ACC112 (cell line): ENCODE data around the gene SPX.
A peak's percentile ranks its signal among the peaks of the same experiment; 100 is the strongest.

ENCODE experiments used
- H2AFZ ChIP-seq: fragments of 200-600 bp; sonication (generic); one replicate; pipeline ENCODE4 v1.6.0; 2017; ENCODE audit warnings: antibody characterized with exemption, low read length; ENCODE audit not compliant: unreplicated experiment
- H3K27ac ChIP-seq: fragments of 200-600 bp; sonication (generic); 2 replicates; pipeline ENCODE4 v1.5.1; 2014; ENCODE audit warnings: low read depth, mild to moderate bottlenecking, antibody characterized with exemption, low read length, moderate library complexity
- H3K27me3 ChIP-seq: fragments of 200-600 bp; sonication (generic); 2 replicates; pipeline ENCODE4 v1.6.1; 2014; ENCODE audit warnings: mild to moderate bottlenecking, antibody characterized with exemption, low read length, moderate library complexity, mixed read lengths; ENCODE audit not compliant: insufficient read depth
- H3K36me3 ChIP-seq: fragments of 200-600 bp; sonication (generic); 2 replicates; pipeline ENCODE4 v1.6.1; 2016; ENCODE audit warnings: mild to moderate bottlenecking, antibody characterized with exemption, low read length, moderate library complexity, mixed read lengths; ENCODE audit not compliant: insufficient read depth
- H3K4me1 ChIP-seq: fragments of 200-600 bp; sonication (generic); one replicate; pipeline ENCODE4 v1.6.1; 2016; ENCODE audit warnings: low read length, mixed read lengths; ENCODE audit not compliant: insufficient read depth, unreplicated experiment, control insufficient read depth
- H3K4me3 ChIP-seq: fragments of 200-600 bp; sonication (generic); 2 replicates; pipeline ENCODE4 v1.5.1; 2014; ENCODE audit warnings: mild to moderate bottlenecking, low read depth, low read length
- H3K79me2 ChIP-seq: fragments of 200-600 bp; sonication (generic); one replicate; pipeline ENCODE4 v1.6.0; 2016; ENCODE audit warnings: low read length; ENCODE audit not compliant: control insufficient read depth, unreplicated experiment, insufficient read depth

Gene SPX

DNA sequence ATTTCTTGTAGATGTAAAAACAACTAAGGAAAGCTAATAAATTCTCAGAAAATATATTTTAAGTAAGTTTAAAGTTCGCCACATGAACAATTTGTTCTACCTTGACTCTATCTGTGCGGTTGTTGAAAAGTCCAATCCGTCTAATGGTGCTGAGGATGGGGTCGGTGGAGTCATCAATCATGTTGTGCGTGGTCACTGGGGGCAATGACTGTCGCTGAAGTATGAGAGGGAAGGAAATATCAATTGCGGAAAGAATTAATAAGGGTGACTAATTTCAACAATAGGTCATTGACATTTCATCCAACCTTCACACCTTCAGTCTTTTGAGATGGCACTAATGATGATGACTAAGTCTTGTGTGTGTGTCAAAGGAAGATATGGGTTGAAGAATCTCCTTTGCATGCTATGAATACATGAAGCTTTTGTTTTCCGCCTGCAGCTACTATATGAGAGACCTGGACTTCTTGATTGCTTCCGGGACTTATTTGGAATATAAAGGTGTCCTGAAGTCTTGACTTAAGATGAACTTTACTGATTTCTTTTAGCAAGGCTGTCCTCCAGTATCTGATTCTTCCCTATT, 32.1 kb downstream of the SPX start:
- Histone ChIP-seq H3K27me3 (no peaks in the 10 kb centered on the region), H3K36me3 (no peaks in the 10 kb centered on the region), H2AFZ (no peak overlapping the region), H3K4me1 (peaks cover 14% of the 10 kb centered on the region), H3K4me3 (no peak overlapping the region), H3K27ac (no peak overlapping the region), H3K79me2 (no peaks in the 10 kb centered on the region)

DNA sequence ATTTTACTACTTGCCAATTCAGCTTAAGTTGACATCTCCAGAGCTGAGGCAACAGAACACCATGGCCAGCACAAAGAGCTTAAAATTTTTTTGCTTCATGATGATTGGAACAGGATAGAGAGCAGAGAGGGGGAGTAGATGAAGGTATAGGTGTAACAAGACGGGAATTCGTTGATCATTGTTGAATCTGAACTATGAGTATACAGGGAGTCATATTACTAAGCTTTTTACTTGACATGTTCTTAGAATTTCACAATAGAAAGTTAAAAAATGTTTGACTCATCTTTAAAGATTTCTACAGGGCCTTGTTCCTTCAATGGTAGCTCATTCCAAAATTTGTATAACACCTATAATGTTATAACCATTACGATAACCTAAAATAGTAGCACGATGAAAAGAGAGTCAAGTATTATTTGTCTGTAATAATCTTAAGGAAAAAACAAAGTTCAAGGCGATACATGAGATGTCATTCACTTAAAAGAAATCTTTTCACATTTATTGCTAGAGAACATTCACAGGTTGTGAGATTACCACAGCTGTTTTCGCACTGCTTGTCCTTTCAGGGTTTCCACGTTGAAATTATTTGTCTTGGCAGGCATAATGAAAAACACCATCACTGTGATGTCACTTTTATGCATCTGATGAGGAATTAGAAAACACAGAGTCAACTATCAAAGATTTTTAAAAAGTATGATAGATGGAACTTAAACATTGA, 33.9 kb downstream of the SPX start:
- no peaks in the 10 kb centered on the region for H3K79me2 ChIP-seq
- H2AFZ ChIP-seq, result no peak overlapping the region
- no peaks in the 10 kb centered on the region for H3K27me3 ChIP-seq
- H3K4me1 ChIP-seq, result peaks cover 14% of the 10 kb centered on the region
- no peak overlapping the region; the same call in 1 of the 2 replicates for H3K4me3 ChIP-seq
- H3K27ac ChIP-seq, result peak overlapping the region; percentile 78
- no peaks in the 10 kb centered on the region for H3K36me3 ChIP-seq

DNA sequence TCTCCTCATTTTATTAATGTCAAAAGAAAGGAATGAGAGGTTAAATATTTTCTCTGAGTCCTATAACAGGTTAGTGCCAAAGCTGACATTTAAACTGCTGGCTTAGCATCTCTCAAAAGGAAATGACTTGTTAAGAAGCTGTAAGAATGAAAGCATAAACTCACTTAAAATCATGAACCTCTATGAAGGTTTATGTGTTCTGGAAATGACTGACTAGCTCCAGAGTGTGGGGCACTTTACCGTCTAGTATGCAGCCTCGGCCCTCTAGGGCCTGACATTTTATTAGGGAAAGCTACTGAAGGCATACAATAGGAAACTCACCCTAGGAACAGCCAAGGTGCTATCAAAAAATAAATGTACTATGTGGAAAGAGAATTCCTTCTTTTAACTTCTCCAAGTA, 35.1 kb downstream of the SPX start:
- Histone ChIP-seq H3K4me1 (peaks cover 14% of the 10 kb centered on the region), H3K27ac (peak overlapping the region; percentile 78), H2AFZ (peak overlapping the region; percentile 3), H3K4me3 (no peak overlapping the region), H3K27me3 (no peaks in the 10 kb centered on the region), H3K79me2 (no peaks in the 10 kb centered on the region), H3K36me3 (no peaks in the 10 kb centered on the region)

DNA sequence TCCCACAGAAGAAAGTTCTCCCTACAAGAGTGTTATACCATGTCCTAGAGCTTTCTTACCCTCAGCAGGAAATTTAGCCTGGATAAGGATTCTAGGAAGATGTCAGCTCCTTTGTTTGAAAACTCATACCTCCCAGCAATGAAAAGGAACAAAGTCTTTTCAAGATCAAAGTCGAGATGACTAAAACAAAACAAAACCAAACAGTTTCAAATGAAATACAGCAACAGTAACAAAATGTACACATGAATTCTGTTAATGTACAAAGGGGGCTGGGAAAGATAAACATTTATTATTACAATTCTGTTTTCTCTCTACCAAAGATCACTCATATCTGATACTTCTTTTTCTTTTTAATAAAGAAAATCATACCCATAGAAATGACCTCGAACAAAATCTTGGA, 36.8 kb downstream of the SPX start:
- peaks cover 14% of the 10 kb centered on the region for H3K4me1 ChIP-seq
- no peak overlapping the region for H3K27ac ChIP-seq
- H3K4me3 ChIP-seq, result no peak overlapping the region
- H2AFZ ChIP-seq, result no peak overlapping the region
- H3K27me3 ChIP-seq, result no peaks in the 10 kb centered on the region
- H3K79me2 ChIP-seq, result no peaks in the 10 kb centered on the region
- H3K36me3 ChIP-seq, result no peaks in the 10 kb centered on the region

DNA sequence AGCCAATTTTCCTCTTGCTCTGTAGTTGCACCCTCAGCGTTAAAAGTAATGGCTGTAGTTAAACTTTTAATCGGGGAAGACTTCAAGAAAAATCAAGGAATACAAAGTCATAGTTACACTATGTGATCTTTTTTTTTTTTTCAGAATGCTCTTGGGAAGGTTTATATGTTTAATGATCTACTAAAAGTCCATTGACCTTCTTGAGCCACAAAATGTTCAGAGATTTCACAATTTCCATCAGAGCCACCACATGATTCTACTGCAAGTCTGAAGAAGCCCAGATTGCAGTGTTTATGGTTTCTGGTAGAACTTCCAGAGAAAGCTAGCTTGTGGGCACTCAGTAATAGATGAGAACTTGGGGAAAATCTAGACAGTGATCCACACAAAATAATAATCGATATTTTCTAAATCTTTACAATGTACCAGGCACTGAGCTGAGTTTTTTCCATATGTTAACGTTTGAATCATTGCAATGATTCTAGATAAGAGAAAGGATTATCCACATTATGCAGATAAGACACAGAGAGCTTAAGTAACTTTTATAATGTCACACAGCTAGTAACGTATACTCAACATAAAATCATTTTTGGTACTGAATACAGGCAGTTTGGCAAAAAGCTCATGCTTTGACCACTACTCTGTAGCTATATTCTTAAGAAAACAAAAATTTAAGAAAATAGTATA, 40.3 kb downstream of the SPX start:
- Histone ChIP-seq H3K79me2 (no peaks in the 10 kb centered on the region), H2AFZ (no peak overlapping the region), H3K27ac (no peak overlapping the region), H3K36me3 (no peaks in the 10 kb centered on the region), H3K4me1 (no peaks in the 10 kb centered on the region), H3K27me3 (no peaks in the 10 kb centered on the region), H3K4me3 (no peak overlapping the region)

DNA sequence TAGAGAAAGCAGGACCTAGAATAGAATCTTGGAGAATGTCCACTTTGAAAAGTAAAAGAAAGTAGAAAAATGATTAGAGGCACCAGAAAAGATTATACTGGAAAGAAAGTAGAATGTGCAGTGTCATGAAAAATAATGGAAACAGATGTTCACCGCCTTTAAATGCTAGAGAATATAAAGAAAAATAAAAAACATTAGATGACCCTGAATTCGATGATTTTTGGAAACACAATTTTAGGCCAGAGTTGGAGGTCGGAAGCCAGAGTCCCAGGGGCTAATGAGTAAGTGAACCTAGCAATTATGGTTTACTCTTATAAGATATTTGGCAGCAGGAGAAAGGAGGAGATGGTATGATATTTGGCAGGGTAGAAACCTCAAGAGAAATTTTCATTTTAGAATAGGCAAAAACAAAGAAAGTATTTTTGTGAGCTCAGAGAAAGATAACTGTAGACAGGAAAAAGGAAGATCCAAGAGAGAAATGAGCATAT, 40.9 kb downstream of the SPX start:
- H3K27ac ChIP-seq, result no peak overlapping the region
- no peaks in the 10 kb centered on the region for H3K4me1 ChIP-seq
- H2AFZ ChIP-seq, result peak overlapping the region; percentile 36
- H3K27me3 ChIP-seq, result no peaks in the 10 kb centered on the region
- no peaks in the 10 kb centered on the region for H3K36me3 ChIP-seq
- no peaks in the 10 kb centered on the region for H3K79me2 ChIP-seq
- H3K4me3 ChIP-seq, result no peak overlapping the region

DNA sequence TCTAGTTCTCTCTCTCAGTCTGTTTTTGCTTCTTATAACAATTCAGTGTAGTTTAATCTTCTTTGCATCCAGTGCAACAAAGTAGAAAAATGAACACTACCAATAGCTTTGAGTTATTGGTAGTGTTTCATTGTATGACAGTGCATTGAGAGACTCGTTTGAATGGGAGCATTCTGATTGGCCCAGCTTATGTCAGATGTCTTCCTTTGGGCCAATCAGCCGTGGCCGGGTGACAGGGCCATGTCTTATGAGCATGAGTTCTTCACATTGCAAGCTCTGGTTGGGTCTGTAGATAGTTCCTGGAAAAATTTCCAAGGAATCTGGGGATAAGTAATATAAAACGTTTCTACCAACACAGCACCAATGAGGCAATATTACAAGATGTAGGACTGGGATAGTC, 42.0 kb downstream of the SPX start:
- no peaks in the 10 kb centered on the region for H3K27me3 ChIP-seq
- H3K4me3 ChIP-seq, result no peak overlapping the region
- no peak overlapping the region for H2AFZ ChIP-seq
- H3K79me2 ChIP-seq, result no peaks in the 10 kb centered on the region
- H3K27ac ChIP-seq, result no peak overlapping the region
- no peaks in the 10 kb centered on the region for H3K36me3 ChIP-seq
- no peaks in the 10 kb centered on the region for H3K4me1 ChIP-seq

DNA sequence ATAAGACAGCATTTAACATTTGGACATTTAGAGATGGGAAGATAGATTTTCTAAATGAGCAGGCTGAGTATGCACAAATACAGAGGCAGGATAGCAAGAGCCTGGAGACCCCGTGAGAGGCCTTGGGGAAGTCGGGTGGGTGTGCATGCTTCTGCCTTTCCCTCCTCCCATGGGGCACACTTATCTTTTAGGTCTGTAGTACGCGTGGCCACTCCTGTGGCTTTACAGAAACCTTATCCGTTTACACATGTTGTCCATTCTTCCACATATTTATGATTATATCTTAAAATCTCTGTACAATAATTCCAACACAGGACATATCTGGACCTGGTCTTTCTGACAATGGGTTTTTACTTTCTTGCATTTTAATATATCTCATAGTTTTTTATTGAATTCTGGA, 45.0 kb downstream of the SPX start:
- no peak overlapping the region for H3K27ac ChIP-seq
- H3K27me3 ChIP-seq, result no peaks in the 10 kb centered on the region
- H3K36me3 ChIP-seq, result no peaks in the 10 kb centered on the region
- no peak overlapping the region for H3K4me3 ChIP-seq
- H3K79me2 ChIP-seq, result no peaks in the 10 kb centered on the region
- no peaks in the 10 kb centered on the region for H3K4me1 ChIP-seq
- H2AFZ ChIP-seq, result no peak overlapping the region

DNA sequence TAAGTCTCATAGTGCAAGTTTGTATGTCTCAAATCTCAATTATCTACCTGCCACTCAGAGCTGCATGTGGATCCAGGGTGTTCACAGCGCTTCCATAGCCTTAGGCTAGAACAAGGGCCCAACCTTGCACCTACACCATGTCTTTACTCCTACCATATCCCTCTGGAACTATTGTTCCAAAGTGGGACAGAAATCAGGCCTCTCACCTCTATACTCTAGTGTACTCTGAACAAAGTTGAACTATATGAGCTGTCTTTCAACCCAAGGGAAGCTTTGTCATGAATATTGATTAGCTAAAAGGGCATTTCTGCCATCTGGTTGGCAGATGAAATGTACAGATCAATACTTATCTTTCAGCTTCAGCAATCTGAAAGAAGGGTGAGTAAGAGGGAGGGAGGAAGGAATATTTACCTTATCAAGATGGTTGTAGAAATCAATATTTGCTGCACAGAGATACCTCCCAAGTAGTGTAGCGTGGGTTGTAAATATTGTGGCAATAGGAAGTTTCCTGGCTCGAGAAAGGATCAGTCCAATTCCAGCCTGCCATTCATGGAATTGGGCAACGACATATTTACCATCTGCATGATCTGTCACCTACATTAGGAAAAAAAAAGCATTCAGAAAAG, 47.8 kb downstream of the SPX start:
- H3K36me3 ChIP-seq, result no peaks in the 10 kb centered on the region
- no peak overlapping the region for H3K4me3 ChIP-seq
- 0 out of 2 replicates have a peak, but pooled peaks cover 5% of the 10 kb centered on the region for H3K27me3 ChIP-seq
- H3K27ac ChIP-seq, result no peak overlapping the region
- no peak overlapping the region for H2AFZ ChIP-seq
- no peaks in the 10 kb centered on the region for H3K4me1 ChIP-seq
- H3K79me2 ChIP-seq, result no peaks in the 10 kb centered on the region

DNA sequence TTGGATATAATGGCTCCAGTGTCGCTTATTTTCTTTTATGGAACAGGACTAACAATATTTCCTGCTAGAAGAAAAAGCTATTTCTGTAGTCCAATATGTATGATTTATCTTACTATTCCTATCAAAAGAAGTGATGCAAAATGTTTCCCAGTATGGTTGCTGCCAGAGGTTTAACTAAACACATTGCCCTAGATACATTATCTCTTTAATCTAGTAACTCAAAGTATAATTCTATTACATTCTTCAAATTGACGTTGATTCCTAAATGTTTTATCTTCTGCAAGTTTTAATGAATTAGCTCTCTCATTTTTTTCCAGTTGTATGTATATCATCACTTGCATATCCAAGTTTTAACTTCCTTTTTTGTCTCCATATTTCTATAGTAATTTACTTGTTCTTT, 50.3 kb downstream of the SPX start:
- no peaks in the 10 kb centered on the region for H3K79me2 ChIP-seq
- H2AFZ ChIP-seq, result no peak overlapping the region
- H3K4me3 ChIP-seq, result no peak overlapping the region
- no peak overlapping the region for H3K27ac ChIP-seq
- H3K27me3 ChIP-seq, result peaks cover 14% of the 10 kb centered on the region
- no peaks in the 10 kb centered on the region for H3K36me3 ChIP-seq
- H3K4me1 ChIP-seq, result no peaks in the 10 kb centered on the region
